WTC11 (cell line): ENCODE results near the gene LSM11. TPM values are rescaled to one million over a fixed set of nuclear protein-coding genes. Genes with fewer than 3 reads are reported as not detected.
A peak's percentile ranks its signal among the peaks of the same experiment; 100 is the strongest.

Source experiments
- ATAC-seq: fragments of 200-7000 bp; cut with Tn5 transposase; 2 replicates; pipeline ENCODE4 v1.10.0; 2021; ENCODE audit warnings: mild to moderate bottlenecking, moderate library complexity
- CTCF ChIA-PET: fragments of 300-600 bp; sonication (Branson Sonifier 250); formaldehyde crosslinking; loops from one replicate; lab custom pipeline; 2021; ENCODE audit warnings: antibody characterized with exemption; lab: Charles Lee
- POLR2A ChIA-PET: fragments of 350-600 bp; sonication (Branson Sonifier 250); formaldehyde crosslinking; loops from one replicate; lab custom pipeline; 2021; ENCODE audit warnings: antibody characterized with exemption; lab: Charles Lee
- DNase-seq: peaks from one replicate; pipeline ENCODE4 v3.0.0; 2021; ENCODE audit warnings: low spot score
- H3K27ac Mint-ChIP-seq: 2 replicates; pipeline ENCODE4 v1.8.0; 2021; ENCODE audit warnings: mixed read lengths
- H3K27me3 Mint-ChIP-seq: 2 replicates; pipeline ENCODE4 v1.8.0; 2021; ENCODE audit warnings: low read depth, mild to moderate bottlenecking, moderate library complexity, mixed read lengths
- H3K36me3 Mint-ChIP-seq: 2 replicates; pipeline ENCODE4 v1.8.0; 2021; ENCODE audit warnings: mixed read lengths
- H3K4me1 Mint-ChIP-seq: 2 replicates; pipeline ENCODE4 v1.8.0; 2022; ENCODE audit warnings: mixed read lengths
- H3K4me3 Mint-ChIP-seq: 2 replicates; pipeline ENCODE4 v1.8.0; 2021; ENCODE audit warnings: mild to moderate bottlenecking, moderate library complexity, mixed read lengths
- H3K9me3 Mint-ChIP-seq: 2 replicates; pipeline ENCODE4 v1.8.0; 2021; ENCODE audit warnings: mixed read lengths
- AR ChIP-seq: fragments of 250-450 bp; sonication (Bioruptor Pico); IDR thresholded peaks from 2 replicates; pipeline ENCODE4 v1.9.0; 2021; ENCODE audit warnings: mild to moderate bottlenecking
- CREB1 ChIP-seq: sonication (generic); formaldehyde crosslinking; IDR thresholded peaks from 2 replicates; pipeline ENCODE4 v1.8.0; 2023; ENCODE audit warnings: mild to moderate bottlenecking, missing genetic modification reagents
- CREM ChIP-seq: sonication (generic); formaldehyde crosslinking; IDR thresholded peaks from 2 replicates; pipeline ENCODE4 v1.8.1; 2022; ENCODE audit warnings: mild to moderate bottlenecking, missing genetic modification reagents, moderate library complexity
- CTCF ChIP-seq: fragments of 200-600 bp; IDR thresholded peaks from 2 replicates; pipeline ENCODE4 v1.8.0; 2022; ENCODE audit warnings: antibody characterized with exemption
- ELF4 ChIP-seq: sonication (generic); formaldehyde crosslinking; IDR thresholded peaks from 2 replicates; pipeline ENCODE4 v1.8.1; 2022; ENCODE audit warnings: low read depth, mild to moderate bottlenecking, moderate library complexity, missing genetic modification reagents
- ESRRA ChIP-seq: sonication (generic); formaldehyde crosslinking; IDR thresholded peaks from 2 replicates; pipeline ENCODE4 v1.8.1; 2022; ENCODE audit warnings: mild to moderate bottlenecking, missing genetic modification reagents, borderline replicate concordance
- GRHL2 ChIP-seq: fragments of 250-450 bp; sonication (Bioruptor Pico); IDR thresholded peaks from 2 replicates; pipeline ENCODE4 v1.8.0; 2022; ENCODE audit warnings: mild to moderate bottlenecking, moderate library complexity; ENCODE audit not compliant: insufficient replicate concordance, severe bottlenecking
- IRF1 ChIP-seq: sonication (generic); formaldehyde crosslinking; IDR thresholded peaks from 2 replicates; pipeline ENCODE4 v1.8.0; 2023; ENCODE audit warnings: missing genetic modification reagents
- MAX ChIP-seq: sonication (generic); formaldehyde crosslinking; IDR thresholded peaks from 2 replicates; pipeline ENCODE4 v1.8.0; 2022; ENCODE audit warnings: mild to moderate bottlenecking, missing genetic modification reagents
- MXD4 ChIP-seq: fragments of 250-450 bp; sonication (Bioruptor Pico); IDR thresholded peaks from 2 replicates; pipeline ENCODE4 v1.8.0; 2021; ENCODE audit warnings: mild to moderate bottlenecking, moderate library complexity, borderline replicate concordance
- NFYB ChIP-seq: sonication (generic); formaldehyde crosslinking; conservative IDR thresholded peaks from 2 replicates; pipeline ENCODE4 v1.8.0; 2022; ENCODE audit warnings: low read depth, missing genetic modification reagents
- NR1H2 ChIP-seq: sonication (generic); formaldehyde crosslinking; IDR thresholded peaks from 2 replicates; pipeline ENCODE4 v1.9.0; 2021; ENCODE audit warnings: mild to moderate bottlenecking, moderate library complexity, missing genetic modification reagents
- PRDM15 ChIP-seq: sonication (generic); formaldehyde crosslinking; IDR thresholded peaks from 2 replicates; pipeline ENCODE4 v1.8.0; 2022; ENCODE audit warnings: missing genetic modification reagents
- PREB ChIP-seq: sonication (generic); formaldehyde crosslinking; IDR thresholded peaks from 2 replicates; pipeline ENCODE4 v1.8.1; 2022; ENCODE audit warnings: mild to moderate bottlenecking, missing genetic modification reagents, moderate library complexity, borderline replicate concordance
- SOX15 ChIP-seq: fragments of 250-450 bp; sonication (Bioruptor Pico); IDR thresholded peaks from 2 replicates; pipeline ENCODE4 v1.9.0; 2021; ENCODE audit warnings: mild to moderate bottlenecking
- ZMAT4 ChIP-seq: fragments of 250-450 bp; sonication (Bioruptor Pico); IDR thresholded peaks from 2 replicates; pipeline ENCODE4 v1.9.0; 2021; ENCODE audit warnings: mild to moderate bottlenecking
- ZNF121 ChIP-seq: sonication (generic); formaldehyde crosslinking; IDR thresholded peaks from 2 replicates; pipeline ENCODE4 v1.8.0; 2023; ENCODE audit warnings: missing genetic modification reagents
- ZNF219 ChIP-seq: sonication (generic); formaldehyde crosslinking; IDR thresholded peaks from 2 replicates; pipeline ENCODE4 v1.8.0; 2023; ENCODE audit warnings: missing genetic modification reagents, mild to moderate bottlenecking, borderline replicate concordance
- ZNF232 ChIP-seq: sonication (generic); formaldehyde crosslinking; IDR thresholded peaks from 2 replicates; pipeline ENCODE4 v1.8.0; 2022; ENCODE audit warnings: mild to moderate bottlenecking, missing genetic modification reagents
- ZNF396 ChIP-seq: fragments of 250-450 bp; sonication (Bioruptor Pico); IDR thresholded peaks from 2 replicates; pipeline ENCODE4 v1.8.0; 2021; ENCODE audit warnings: mild to moderate bottlenecking, moderate library complexity, borderline replicate concordance
- ZNF671 ChIP-seq: fragments of 250-450 bp; sonication (Bioruptor Pico); IDR thresholded peaks from 2 replicates; pipeline ENCODE4 v1.8.0; 2021; ENCODE audit warnings: mild to moderate bottlenecking
- ZSCAN18 ChIP-seq: fragments of 250-450 bp; sonication (Bioruptor Pico); IDR thresholded peaks from 2 replicates; pipeline ENCODE4 v2.1.2; 2022; ENCODE audit warnings: mild to moderate bottlenecking, moderate library complexity
- total RNA-seq: library from RNA; stranded (reverse); gene quantifications from 3 replicates; pipeline ENCODE4 v1.2.3, GENCODE V29; 2021

The LSM11 gene
- total RNA-seq, 1 experiment from 2014 or later, result 5.2 TPM

GRCh38 chr5:157730900-157731271 is 12.6 kb upstream of the LSM11 start (continued):
- TF ChIP-seq SOX15 (CRISPR knock-in tag) (no peak), ZMAT4 (no peak), MXD4 (CRISPR knock-in tag) (no peak), ZNF232 (CRISPR knock-in tag) (no peak), ELF4 (no peak)

- H3K27ac Mint-ChIP-seq, result peak within 1 kb of the TSS; percentile 99
- DNase-seq (peak; percentile 100), ATAC-seq (peak; percentile 97)
- CTCF ChIA-PET, result interaction anchor here (0.5 to 3.4 kb wide), 12 partner anchors 11 to 389 kb away, joined by 3 to 45 read pairs (median 3); partner anchors contain the start of gene LSM11
- H3K36me3 Mint-ChIP-seq, result peaks cover 35% of the 10 kb centered on the region
- H3K27me3 Mint-ChIP-seq, result no peaks in the 10 kb centered on the region
- POLR2A ChIA-PET, result interaction anchor here (0.6 to 1.8 kb wide), 6 partner anchors 10 to 448 kb away, joined by 3 to 4 read pairs (median 3); partner anchors contain the start of genes CLINT1, LSM11 and SOX30
- peaks cover 5% of the 10 kb centered on the region for H3K4me1 Mint-ChIP-seq
- peaks cover 7% of the 10 kb centered on the region for H3K9me3 Mint-ChIP-seq
- H3K4me3 Mint-ChIP-seq, result peak within 1 kb of the TSS; percentile 98
- 0 out of 2 replicates have a peak, but pooled peaks have one; percentile 47 for TF ChIP-seq CREM (CRISPR knock-in tag)
- no peak for TF ChIP-seq ZNF219
- peak; percentile 6; the same call in 1 of the 2 replicates for TF ChIP-seq ZNF396 (CRISPR knock-in tag)
- TF ChIP-seq ZMAT4, result no peak
- TF ChIP-seq AR (CRISPR knock-in tag), result no peak
- peak; percentile 67 for TF ChIP-seq NFYB
- TF ChIP-seq CTCF, result no peak
- no peak for TF ChIP-seq GRHL2 (CRISPR knock-in tag)
- no peak for TF ChIP-seq ZSCAN18
- no peak for TF ChIP-seq NR1H2 (CRISPR knock-in tag)
- TF ChIP-seq CREB1, result no peak
- peak; percentile 92 for TF ChIP-seq MAX (CRISPR knock-in tag)
- no peak for TF ChIP-seq PRDM15
- TF ChIP-seq ZNF121, result no peak
- no peak for TF ChIP-seq ZNF671 (CRISPR knock-in tag)
- TF ChIP-seq PREB (CRISPR knock-in tag), result 0 out of 2 replicates have a peak, but pooled peaks have one; percentile 34
- no peak for TF ChIP-seq ZNF232 (CRISPR knock-in tag)
- TF ChIP-seq ESRRA (CRISPR knock-in tag), result no peak
- TF ChIP-seq IRF1 (CRISPR knock-in tag), result no peak
Measured at GRCh38 chr5:157731272-157732129, 12.0 kb upstream of the LSM11 start, which contains the start of gene THG1L. Gene THG1L (plus strand): TSS chr5:157731420. CDS start chr5:157731441, 21 bp downstream.
